Measurements from ENCODE around the gene CARNS1.
A peak's percentile ranks its signal among the peaks of the same experiment; 100 is the strongest.

The CARNS1 gene

GRCh38 chr11:67433536-67434394 lies 18.3 kb downstream of the CARNS1 start:
- Histone ChIP-seq H3K4me1 (ENCODE audit: insufficient read depth, insufficient read length) (peaks cover 52% of the 10 kb centered on the region), H3K36me3 (ENCODE audit: insufficient read depth, insufficient read length, low read length) (peaks cover 92% of the 10 kb centered on the region), H3K27me3 (ENCODE audit: insufficient read depth, insufficient read length) (no peaks in the 10 kb centered on the region), H3K9me3 (ENCODE audit: insufficient read depth, low read length) (no peaks in the 10 kb centered on the region), H3K4me3 (ENCODE audit: insufficient read length, low read depth) (no peak overlapping the region), H3K9ac (ENCODE audit: insufficient read length, low read depth) (peak overlapping the region; percentile 22)
- no peak for DNase-seq (ENCODE audit: low read depth, low spot score)
- TF ChIP-seq YY1 (IDR thresholded peaks at IDR 0.05; ENCODE audit: insufficient read depth, insufficient read length) (no peak), SUZ12 (IDR thresholded peaks at IDR 0.05; ENCODE audit: extremely low read depth, insufficient read depth, insufficient read length) (no peak), ZNF274 (IDR thresholded peaks at IDR 0.05; ENCODE audit: low read depth, low read length) (no peak)

GRCh38 chr11:67434395-67434881 lies 19.0 kb downstream of the CARNS1 start:
- Histone ChIP-seq H3K9me3 (ENCODE audit: insufficient read depth, low read length) (no peaks in the 10 kb centered on the region), H3K4me3 (ENCODE audit: insufficient read length, low read depth) (no peak overlapping the region), H3K4me1 (ENCODE audit: insufficient read depth, insufficient read length) (peaks cover 50% of the 10 kb centered on the region), H3K9ac (ENCODE audit: insufficient read length, low read depth) (no peak overlapping the region), H3K36me3 (ENCODE audit: insufficient read depth, insufficient read length, low read length) (peaks cover 94% of the 10 kb centered on the region), H3K27me3 (ENCODE audit: insufficient read depth, insufficient read length) (no peaks in the 10 kb centered on the region)
- DNase-seq (ENCODE audit: low read depth, low spot score): no peak
- no peak for TF ChIP-seq ZNF274 (IDR thresholded peaks at IDR 0.05; ENCODE audit: low read depth, low read length)
- TF ChIP-seq YY1 (IDR thresholded peaks at IDR 0.05; ENCODE audit: insufficient read depth, insufficient read length): no peak
- no peak for TF ChIP-seq SUZ12 (IDR thresholded peaks at IDR 0.05; ENCODE audit: extremely low read depth, insufficient read depth, insufficient read length)

GRCh38 chr11:67435031-67435726 lies 19.7 kb downstream of the CARNS1 start:
- no peaks in the 10 kb centered on the region for H3K27me3 ChIP-seq (ENCODE audit: insufficient read depth, insufficient read length)
- peaks cover 94% of the 10 kb centered on the region for H3K36me3 ChIP-seq (ENCODE audit: insufficient read depth, insufficient read length, low read length)
- no peak for TF ChIP-seq ZNF274 (IDR thresholded peaks at IDR 0.05; ENCODE audit: low read depth, low read length)
- no peak for TF ChIP-seq SUZ12 (IDR thresholded peaks at IDR 0.05; ENCODE audit: extremely low read depth, insufficient read depth, insufficient read length)
- TF ChIP-seq YY1 (IDR thresholded peaks at IDR 0.05; ENCODE audit: insufficient read depth, insufficient read length): no peak
- no peak for DNase-seq (ENCODE audit: low read depth, low spot score)
- no peak overlapping the region for H3K4me3 ChIP-seq (ENCODE audit: insufficient read length, low read depth)
- H3K4me1 ChIP-seq (ENCODE audit: insufficient read depth, insufficient read length): peaks cover 50% of the 10 kb centered on the region
- H3K9me3 ChIP-seq (ENCODE audit: insufficient read depth, low read length): no peaks in the 10 kb centered on the region
- peak overlapping the region; percentile 72 for H3K9ac ChIP-seq (ENCODE audit: insufficient read length, low read depth)

- Histone ChIP-seq H3K9ac (ENCODE audit: insufficient read length, low read depth) (peak overlapping the region; percentile 72), H3K36me3 (ENCODE audit: insufficient read depth, insufficient read length, low read length) (peaks cover 94% of the 10 kb centered on the region), H3K27me3 (ENCODE audit: insufficient read depth, insufficient read length) (no peaks in the 10 kb centered on the region), H3K4me1 (ENCODE audit: insufficient read depth, insufficient read length) (peaks cover 50% of the 10 kb centered on the region), H3K4me3 (ENCODE audit: insufficient read length, low read depth) (no peak overlapping the region), H3K9me3 (ENCODE audit: insufficient read depth, low read length) (no peaks in the 10 kb centered on the region)
- DNase-seq (ENCODE audit: low read depth, low spot score): no peak
- TF ChIP-seq SUZ12 (IDR thresholded peaks at IDR 0.05; ENCODE audit: extremely low read depth, insufficient read depth, insufficient read length): no peak
- TF ChIP-seq ZNF274 (IDR thresholded peaks at IDR 0.05; ENCODE audit: low read depth, low read length): no peak
- TF ChIP-seq YY1 (IDR thresholded peaks at IDR 0.05; ENCODE audit: insufficient read depth, insufficient read length): no peak
These were observed 20.4 kb downstream of the CARNS1 start for GRCh38 chr11:67435727-67436458.

GRCh38 chr11:67436459-67437081 lies 21.1 kb downstream of the CARNS1 start:
- peaks cover 50% of the 10 kb centered on the region for H3K4me1 ChIP-seq (ENCODE audit: insufficient read depth, insufficient read length)
- no peak overlapping the region for H3K4me3 ChIP-seq (ENCODE audit: insufficient read length, low read depth)
- H3K36me3 ChIP-seq (ENCODE audit: insufficient read depth, insufficient read length, low read length): peaks cover 93% of the 10 kb centered on the region
- DNase-seq (ENCODE audit: low read depth, low spot score): peak; percentile 90
- H3K9me3 ChIP-seq (ENCODE audit: insufficient read depth, low read length): no peaks in the 10 kb centered on the region
- H3K9ac ChIP-seq (ENCODE audit: insufficient read length, low read depth): peak overlapping the region; percentile 84
- peak; percentile 31 for TF ChIP-seq YY1 (IDR thresholded peaks at IDR 0.05; ENCODE audit: insufficient read depth, insufficient read length)
- TF ChIP-seq SUZ12 (IDR thresholded peaks at IDR 0.05; ENCODE audit: extremely low read depth, insufficient read depth, insufficient read length): no peak
- no peaks in the 10 kb centered on the region for H3K27me3 ChIP-seq (ENCODE audit: insufficient read depth, insufficient read length)

- no peak within 1 kb of the TSS for H3K4me3 ChIP-seq (ENCODE audit: insufficient read length, low read depth)
- peaks cover 56% of the 10 kb centered on the region for H3K4me1 ChIP-seq (ENCODE audit: insufficient read depth, insufficient read length)
- DNase-seq (ENCODE audit: low read depth, low spot score): no peak
These were observed 21.8 kb downstream of the CARNS1 start, which contains the start of gene PTPRCAP for GRCh38 chr11:67437082-67437808. Gene PTPRCAP (minus strand): TSS chr11:67437682. CDS start chr11:67437619, 63 bp downstream.

More at GRCh38 chr11:67437082-67437808, 21.8 kb downstream of the CARNS1 start, which contains the start of gene PTPRCAP:
- H3K36me3 ChIP-seq (ENCODE audit: insufficient read depth, insufficient read length, low read length): peaks cover 93% of the 10 kb centered on the region
- no peaks in the 10 kb centered on the region for H3K27me3 ChIP-seq (ENCODE audit: insufficient read depth, insufficient read length)
- TF ChIP-seq ZNF274 (IDR thresholded peaks at IDR 0.05; ENCODE audit: low read depth, low read length) (no peak), YY1 (IDR thresholded peaks at IDR 0.05; ENCODE audit: insufficient read depth, insufficient read length) (no peak), SUZ12 (IDR thresholded peaks at IDR 0.05; ENCODE audit: extremely low read depth, insufficient read depth, insufficient read length) (no peak)
- H3K9ac ChIP-seq (ENCODE audit: insufficient read length, low read depth): peak within 1 kb of the TSS; percentile 84
- no peaks in the 10 kb centered on the region for H3K9me3 ChIP-seq (ENCODE audit: insufficient read depth, low read length)
